Neural cell (in vitro differentiated cells): ENCODE results near the gene PPM1B. TPM values are rescaled to one million over a fixed set of nuclear protein-coding genes. Genes with fewer than 3 reads are reported as not detected.

ENCODE experiments used
- H2AFZ ChIP-seq: fragments of 200-600, 300-800 bp; sonication (generic), shearing (Covaris generic); 2 replicates; pipeline ENCODE4 v1.6.0; 2014; ENCODE audit warnings: low read depth, mild to moderate bottlenecking, antibody characterized with exemption, low read length, moderate library complexity
- H3F3A ChIP-seq: fragments of 200-600 bp; shearing (Covaris generic); 2 replicates; pipeline ENCODE4 v1.6.1; 2016; ENCODE audit warnings: mild to moderate bottlenecking, moderate library complexity, mixed read lengths, antibody characterized with exemption, low read length; ENCODE audit not compliant: insufficient read depth, poor library complexity, severe bottlenecking
- H3K27ac ChIP-seq: fragments of 200-600, 300-800 bp; sonication (generic), shearing (Covaris generic); 2 replicates; pipeline ENCODE4 v1.5.1; 2014; ENCODE audit warnings: mild to moderate bottlenecking, low read length, moderate library complexity
- H3K27me3 ChIP-seq: fragments of 300-800, 200-600 bp; sonication (generic), shearing (Covaris generic); 2 replicates; pipeline ENCODE4 v1.6.0; 2014; ENCODE audit warnings: mild to moderate bottlenecking, low read depth, low read length, moderate library complexity; ENCODE audit not compliant: insufficient read depth
- H3K36me3 ChIP-seq: fragments of 300-800, 200-600 bp; sonication (generic), shearing (Covaris generic); 2 replicates; pipeline ENCODE4 v1.5.1; 2014; ENCODE audit warnings: mild to moderate bottlenecking, antibody characterized with exemption, low read length, moderate library complexity; ENCODE audit not compliant: insufficient read depth
- H3K4me2 ChIP-seq: fragments of 300-800, 200-600 bp; sonication (generic), shearing (Covaris generic); 2 replicates; pipeline ENCODE4 v1.6.0; 2014; ENCODE audit warnings: mild to moderate bottlenecking, low read length
- H3K4me3 ChIP-seq: fragments of 300-800, 200-600 bp; sonication (generic), shearing (Covaris generic); 2 replicates; pipeline ENCODE4 v1.5.1; 2014; ENCODE audit warnings: mild to moderate bottlenecking, low read length, moderate library complexity
- H3K79me2 ChIP-seq: fragments of 200-600 bp; shearing (Covaris generic); replicated peaks from 2 replicates; pipeline ENCODE4 v1.6.0; 2014; ENCODE audit warnings: mild to moderate bottlenecking, low read length, moderate library complexity; ENCODE audit not compliant: insufficient read depth
- H3K9ac ChIP-seq: fragments of 300-800, 200-600 bp; sonication (generic), shearing (Covaris generic); 2 replicates; pipeline ENCODE4 v1.6.1; 2016; ENCODE audit warnings: mild to moderate bottlenecking, low read length, mixed read lengths
- H3K9me2 ChIP-seq: fragments of 200-600 bp; shearing (Covaris generic); 2 replicates; pipeline ENCODE4 v1.6.1; 2016; ENCODE audit warnings: mild to moderate bottlenecking, low read length, mixed read lengths; ENCODE audit not compliant: insufficient read depth
- H3K9me3 ChIP-seq: fragments of 200-600, 300-800 bp; sonication (generic), shearing (Covaris generic); 2 replicates; pipeline ENCODE4 v1.6.1; 2016; ENCODE audit warnings: mild to moderate bottlenecking, mixed run types, low read length, moderate library complexity, mixed read lengths
- H4K20me1 ChIP-seq: fragments of 200-600 bp; shearing (Covaris generic); 2 replicates; pipeline ENCODE4 v1.6.1; 2016; ENCODE audit warnings: mild to moderate bottlenecking, mixed run types; ENCODE audit not compliant: insufficient read depth
- CTCF ChIP-seq: fragments of 450-650 bp; IDR thresholded peaks from 2 replicates; pipeline ENCODE4 v1.5.1; 2014; ENCODE audit warnings: antibody characterized with exemption, mild to moderate bottlenecking, moderate library complexity; ENCODE audit not compliant: poor library complexity, severe bottlenecking
- EP300 ChIP-seq: fragments of 450-650 bp; conservative IDR thresholded peaks from 2 replicates; pipeline ENCODE4 v1.6.1; 2014; ENCODE audit warnings: antibody characterized with exemption, mild to moderate bottlenecking, moderate library complexity; ENCODE audit not compliant: poor library complexity, severe bottlenecking
- EZH2 ChIP-seq: fragments of 200-600, 300-800 bp; shearing (Covaris generic), sonication (generic); IDR thresholded peaks from 2 replicates; pipeline ENCODE4 v1.6.1; 2014; ENCODE audit warnings: antibody characterized with exemption, low read length, borderline replicate concordance, mild to moderate bottlenecking; ENCODE audit not compliant: insufficient read depth, poor library complexity, severe bottlenecking
- MXI1 ChIP-seq: fragments of 450-650 bp; conservative IDR thresholded peaks from 2 replicates; pipeline ENCODE4 v1.6.1; 2014; ENCODE audit warnings: antibody characterized with exemption, mild to moderate bottlenecking; ENCODE audit not compliant: poor library complexity, severe bottlenecking
- POLR2AphosphoS5 ChIP-seq: IDR thresholded peaks from 2 replicates; pipeline ENCODE4 v1.6.1; 2012
- RAD21 ChIP-seq: fragments of 450-650 bp; conservative IDR thresholded peaks from 2 replicates; pipeline ENCODE4 v1.6.1; 2014; ENCODE audit warnings: antibody characterized with exemption, mild to moderate bottlenecking, moderate library complexity
- REST ChIP-seq: IDR thresholded peaks from 2 replicates; pipeline ENCODE4 v1.6.1; 2012; ENCODE audit warnings: borderline replicate concordance
- SMC3 ChIP-seq: fragments of 450-650 bp; conservative IDR thresholded peaks from 2 replicates; pipeline ENCODE4 v1.6.1; 2014; ENCODE audit warnings: antibody characterized with exemption, mild to moderate bottlenecking, moderate library complexity; ENCODE audit not compliant: poor library complexity
- TAF1 ChIP-seq: IDR thresholded peaks from 2 replicates; pipeline ENCODE4 v1.6.1; 2012; ENCODE audit warnings: low read depth
- polyA plus RNA-seq: library from polyadenylated mRNA; depleted of rRNA; stranded (reverse); fragments of >200 nt; gene quantifications from 2 replicates; pipeline ENCODE4 v1.2.3, GENCODE V29; 2014

The PPM1B gene
- polyA plus RNA-seq, 1 donor from 2014 or later = 116 TPM

GRCh38 chr2:44135296-44135695 is 33.4 kb upstream of the PPM1B start:
- Histone ChIP-seq H4K20me1 (no peaks in the 10 kb centered on the region), H3K9ac (no peak overlapping the region), H3K9me2 (no peaks in the 10 kb centered on the region), H3K9me3 (no peaks in the 10 kb centered on the region), H3K4me3 (no peak overlapping the region), H3K36me3 (no peaks in the 10 kb centered on the region), H3K79me2 (no peaks in the 10 kb centered on the region), H3K27me3 (no peaks in the 10 kb centered on the region), H3F3A (no peaks in the 10 kb centered on the region), H3K4me2 (no peak overlapping the region), H2AFZ (no peak overlapping the region), H3K27ac (no peak overlapping the region)
- TF ChIP-seq POLR2AphosphoS5 (no peak), EZH2 (no peak), CTCF (no peak), SMC3 (no peak), MXI1 (no peak), RAD21 (no peak), REST (no peak)

- TF ChIP-seq EZH2 = no peak
- TF ChIP-seq SMC3 = no peak
- no peak for TF ChIP-seq POLR2AphosphoS5
- TF ChIP-seq RAD21 = no peak
- TF ChIP-seq TAF1 = no peak
- no peak for TF ChIP-seq MXI1
- no peak for TF ChIP-seq CTCF
- no peak for TF ChIP-seq EP300
- no peak for TF ChIP-seq REST
- Histone ChIP-seq H3K27ac (no peak overlapping the region), H3K4me3 (no peak overlapping the region), H2AFZ (no peak overlapping the region), H3K36me3 (no peaks in the 10 kb centered on the region), H3F3A (no peaks in the 10 kb centered on the region), H3K79me2 (no peaks in the 10 kb centered on the region), H3K27me3 (no peaks in the 10 kb centered on the region), H4K20me1 (no peaks in the 10 kb centered on the region), H3K9ac (no peak overlapping the region), H3K9me3 (no peaks in the 10 kb centered on the region), H3K4me2 (no peak overlapping the region), H3K9me2 (no peaks in the 10 kb centered on the region)
These were observed 32.9 kb upstream of the PPM1B start for GRCh38 chr2:44135771-44136170.
